HCT116 (cell line): ENCODE data around the gene C1S.

Source experiments
- EZH2phosphoT487 ChIP-seq: fragments of 200-600 bp; IDR thresholded peaks from 2 replicates; pipeline ENCODE4 v1.6.1; 2018; ENCODE audit warnings: antibody characterized with exemption, borderline replicate concordance
- SRF ChIP-seq: IDR thresholded peaks from 2 replicates; pipeline ENCODE4 v1.6.1; 2012; ENCODE audit warnings: low read depth
- TF ChIP-seq, protein P1 (sequence below), 3 experiments: fragments of 200-600 bp in 1 of 3; sonication (generic) in 1 of 3; IDR thresholded peaks in 2 of 3; conservative IDR thresholded peaks in 1 of 3; 2 replicates each; pipeline ENCODE4 v1.5.1; 2012 to 2017; ENCODE audit warnings: low read depth in 2 of 3, low read length in 2 of 3, antibody characterized with exemption in 1 of 3, borderline replicate concordance in 1 of 3, control low read depth in 1 of 3, mild to moderate bottlenecking in 1 of 3, mixed read lengths in 1 of 3, mixed run types in 1 of 3, moderate library complexity in 1 of 3; ENCODE audit not compliant: insufficient read depth in 1 of 3

DNA sequence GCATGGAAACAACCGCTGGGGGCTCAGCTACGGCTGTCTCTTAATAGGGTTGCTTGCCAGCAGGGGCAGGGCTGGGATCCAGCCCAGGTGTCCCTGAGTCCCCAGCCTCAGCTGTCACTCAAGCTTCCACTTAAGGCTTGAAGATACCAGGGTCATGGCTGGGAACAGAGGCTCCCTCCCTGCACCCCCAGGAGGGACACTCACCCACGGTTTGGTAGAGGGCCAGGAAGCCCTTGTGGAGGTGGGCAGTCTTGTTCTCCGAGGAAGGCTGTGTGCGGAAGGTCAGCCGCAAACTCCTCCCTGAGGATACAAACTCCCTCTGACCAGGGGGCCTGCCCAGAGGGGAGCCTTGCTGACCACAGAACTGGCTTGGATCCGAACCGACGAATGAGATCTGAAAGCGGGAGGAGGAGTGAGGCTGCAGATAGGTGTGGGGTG is 41.2 kb downstream of the C1S start:
- TF ChIP-seq EZH2phosphoT487 (no peak), SRF (no peak)
- TF ChIP-seq, protein P1, sequence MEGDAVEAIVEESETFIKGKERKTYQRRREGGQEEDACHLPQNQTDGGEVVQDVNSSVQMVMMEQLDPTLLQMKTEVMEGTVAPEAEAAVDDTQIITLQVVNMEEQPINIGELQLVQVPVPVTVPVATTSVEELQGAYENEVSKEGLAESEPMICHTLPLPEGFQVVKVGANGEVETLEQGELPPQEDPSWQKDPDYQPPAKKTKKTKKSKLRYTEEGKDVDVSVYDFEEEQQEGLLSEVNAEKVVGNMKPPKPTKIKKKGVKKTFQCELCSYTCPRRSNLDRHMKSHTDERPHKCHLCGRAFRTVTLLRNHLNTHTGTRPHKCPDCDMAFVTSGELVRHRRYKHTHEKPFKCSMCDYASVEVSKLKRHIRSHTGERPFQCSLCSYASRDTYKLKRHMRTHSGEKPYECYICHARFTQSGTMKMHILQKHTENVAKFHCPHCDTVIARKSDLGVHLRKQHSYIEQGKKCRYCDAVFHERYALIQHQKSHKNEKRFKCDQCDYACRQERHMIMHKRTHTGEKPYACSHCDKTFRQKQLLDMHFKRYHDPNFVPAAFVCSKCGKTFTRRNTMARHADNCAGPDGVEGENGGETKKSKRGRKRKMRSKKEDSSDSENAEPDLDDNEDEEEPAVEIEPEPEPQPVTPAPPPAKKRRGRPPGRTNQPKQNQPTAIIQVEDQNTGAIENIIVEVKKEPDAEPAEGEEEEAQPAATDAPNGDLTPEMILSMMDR (IDR thresholded peaks at IDR 0.05 in 2 of 3, conservative IDR thresholded peaks at IDR 0.05 in 1 of 3; ENCODE audit: borderline replicate concordance in 1 of 3, insufficient read depth in 1 of 3, low read depth in 2 of 3, low read length in 2 of 3), result no peak
